Measurements from ENCODE around the gene TIFAB. TPM values are rescaled to one million over a fixed set of nuclear protein-coding genes. Genes with fewer than 3 reads are reported as not detected.

The TIFAB gene
- total RNA-seq, 1 experiment from 2014 or later = not detected

GRCh38 chr5:135492319-135492626 is 40.1 kb upstream of the TIFAB start (continued):
- TF ChIP-seq EGR1 (IDR thresholded peaks at IDR 0.05; ENCODE audit: low read depth) (no peak), YY1 (IDR thresholded peaks at IDR 0.05; ENCODE audit: extremely low read depth, insufficient replicate concordance, low read depth, low read length) (no peak)

- Histone ChIP-seq H3K79me2 (ENCODE audit: insufficient read depth, low read length) (no peaks in the 10 kb centered on the region), H3K27me3 (ENCODE audit: insufficient read depth, low read length) (no peaks in the 10 kb centered on the region), H3K9ac (ENCODE audit: low read length) (no peak overlapping the region), H3K4me1 (ENCODE audit: control insufficient read depth in 1 of 2, insufficient read depth in 2 of 2, low read length in 2 of 2) (peaks cover 13 to 33% of the 10 kb centered on the region in 2 experiments), H3K9me2 (ENCODE audit: insufficient read depth) (no peaks in the 10 kb centered on the region), H3K9me3 (ENCODE audit: control insufficient read depth in 1 of 2, insufficient read depth in 1 of 2, low read depth in 1 of 2, low read length in 2 of 2) (no peaks in the 10 kb centered on the region), H4K20me1 (ENCODE audit: insufficient read depth) (no peaks in the 10 kb centered on the region), H3K4me3 (replicated peaks in 1 of 2; ENCODE audit: low read depth in 1 of 2, low read length in 2 of 2) (no peak overlapping the region), H3K4me2 (ENCODE audit: low read length) (peak overlapping the region; percentile 12), H2AFZ (ENCODE audit: low read depth, low read length, poor library complexity, severe bottlenecking) (no peak overlapping the region), H3K27ac (ENCODE audit: low read depth, low read length) (no peak overlapping the region), H3K36me3 (ENCODE audit: control insufficient read depth in 1 of 2, insufficient read depth in 2 of 2, low read length in 2 of 2) (no peaks in the 10 kb centered on the region)
- no TSS peak for BruUV-seq (replicated peaks)
- ATAC-seq (no peak), DNase-seq (ENCODE audit: low read depth, low spot score) (no peak)
- intact Hi-C loops (cut with micrococcal nuclease) = no loop called here
- ChIA-PET POLR2A (no interaction called here), RAD21 (ENCODE audit: low non-redundant PET in 1 of 2, low total read pairs in 2 of 2, uncharacterized antibody in 2 of 2, unreplicated experiment in 2 of 2) (no interaction called here), CTCF (no interaction called here)
- no peak for TF ChIP-seq ATF3 (IDR thresholded peaks at IDR 0.05)
- TF ChIP-seq POLR2AphosphoS5 (IDR thresholded peaks at IDR 0.05; ENCODE audit: low read depth, low read length) = no peak
- no peak for TF ChIP-seq EZH2phosphoT487 (IDR thresholded peaks at IDR 0.05; ENCODE audit: borderline replicate concordance)
- no peak for TF ChIP-seq REST (IDR thresholded peaks at IDR 0.05; ENCODE audit: low read depth)
- TF ChIP-seq EGR1 (IDR thresholded peaks at IDR 0.05; ENCODE audit: low read depth) = no peak
- TF ChIP-seq POLR2A (IDR thresholded peaks at IDR 0.05; ENCODE audit: borderline replicate concordance, extremely low read depth, insufficient read depth, insufficient read length) = no peak
- TF ChIP-seq ELF1 (IDR thresholded peaks at IDR 0.05; ENCODE audit: borderline replicate concordance, low read depth) = no peak
- TF ChIP-seq SRF (IDR thresholded peaks at IDR 0.05; ENCODE audit: low read depth) = no peak
- no peak for TF ChIP-seq SIN3A (IDR thresholded peaks at IDR 0.05; ENCODE audit: low read depth)
- no peak for TF ChIP-seq CEBPB (IDR thresholded peaks at IDR 0.05; ENCODE audit: low read depth)
Observed at GRCh38 chr5:135491552-135492318, 39.6 kb upstream of the TIFAB start.

Data from HCT116 (cell line).